OCI-LY3 (cell line): ENCODE measurements around the gene KMT5B.

Experiments used
- EZH2phosphoT487 ChIP-seq: fragments of 200-600 bp; shearing (Covaris generic); IDR thresholded peaks from 2 replicates; pipeline ENCODE4 v1.6.1; 2018; ENCODE audit warnings: antibody characterized with exemption, mixed run types, low read depth
- TF ChIP-seq, protein P1 (sequence below): fragments of 200-600, 300-600 bp; sonication (generic); IDR thresholded peaks from 2 replicates; pipeline ENCODE4 v1.5.1; 2014; ENCODE audit warnings: antibody characterized with exemption, low read length, low read depth

DNA sequence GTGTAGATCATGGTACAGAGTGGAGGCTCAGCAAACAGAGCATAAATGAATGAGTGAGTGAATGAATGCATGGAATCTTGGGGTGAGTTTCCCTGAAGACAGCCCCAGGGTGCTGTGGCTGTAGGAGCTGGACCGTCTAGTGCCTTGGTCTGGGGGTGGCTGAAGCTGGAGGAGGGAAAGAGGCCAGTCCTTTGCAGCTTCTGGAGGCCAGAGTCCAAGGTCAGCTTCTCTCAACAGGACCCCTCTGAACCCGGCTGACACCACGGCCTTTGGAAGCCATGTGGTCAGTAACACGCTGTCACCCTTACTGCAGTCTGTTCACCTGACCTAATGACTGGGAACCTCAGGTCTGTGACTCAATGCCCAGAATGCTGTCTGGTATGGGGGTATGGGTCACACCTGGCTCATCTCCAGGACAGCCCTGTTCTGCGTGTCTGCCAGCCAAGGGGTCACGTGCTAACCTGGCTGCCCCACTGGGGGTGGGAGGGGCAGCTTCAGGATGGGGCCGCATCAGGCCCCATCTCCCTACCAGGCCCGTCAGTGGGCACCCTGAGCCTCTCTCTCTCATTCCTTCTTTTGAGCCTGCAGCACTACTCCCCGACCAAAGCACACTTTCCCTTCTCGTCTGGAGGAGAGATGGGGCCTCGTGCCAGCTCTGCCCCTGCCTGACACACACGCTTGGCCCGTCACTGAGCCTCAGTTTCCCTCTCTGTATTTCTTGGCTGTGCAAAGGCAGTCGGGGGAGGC lies 67.8 kb downstream of the KMT5B start:
- TF ChIP-seq, protein P1, sequence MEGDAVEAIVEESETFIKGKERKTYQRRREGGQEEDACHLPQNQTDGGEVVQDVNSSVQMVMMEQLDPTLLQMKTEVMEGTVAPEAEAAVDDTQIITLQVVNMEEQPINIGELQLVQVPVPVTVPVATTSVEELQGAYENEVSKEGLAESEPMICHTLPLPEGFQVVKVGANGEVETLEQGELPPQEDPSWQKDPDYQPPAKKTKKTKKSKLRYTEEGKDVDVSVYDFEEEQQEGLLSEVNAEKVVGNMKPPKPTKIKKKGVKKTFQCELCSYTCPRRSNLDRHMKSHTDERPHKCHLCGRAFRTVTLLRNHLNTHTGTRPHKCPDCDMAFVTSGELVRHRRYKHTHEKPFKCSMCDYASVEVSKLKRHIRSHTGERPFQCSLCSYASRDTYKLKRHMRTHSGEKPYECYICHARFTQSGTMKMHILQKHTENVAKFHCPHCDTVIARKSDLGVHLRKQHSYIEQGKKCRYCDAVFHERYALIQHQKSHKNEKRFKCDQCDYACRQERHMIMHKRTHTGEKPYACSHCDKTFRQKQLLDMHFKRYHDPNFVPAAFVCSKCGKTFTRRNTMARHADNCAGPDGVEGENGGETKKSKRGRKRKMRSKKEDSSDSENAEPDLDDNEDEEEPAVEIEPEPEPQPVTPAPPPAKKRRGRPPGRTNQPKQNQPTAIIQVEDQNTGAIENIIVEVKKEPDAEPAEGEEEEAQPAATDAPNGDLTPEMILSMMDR, result no peak
- no peak for TF ChIP-seq EZH2phosphoT487
